Type B pancreatic cell (in vitro differentiated cells): Measurements from ENCODE around the gene PIWIL4. TPM values are rescaled to one million over a fixed set of nuclear protein-coding genes. Genes with fewer than 3 reads are reported as not detected.
A peak's percentile ranks its signal among the peaks of the same experiment; 100 is the strongest.
"Not testable (repeated sequence)": the region's sequence is repeated elsewhere in the genome, so short reads cannot be mapped to it uniquely, and the experiment has no call there.

Source experiments
- DNase-seq: peaks from one replicate; pipeline ENCODE4 v3.0.0; 2021; ENCODE audit warnings: mixed read lengths; ENCODE audit not compliant: unreplicated experiment; ENCODE audit errors: extremely low spot score
- H3K27ac Mint-ChIP-seq: 2 replicates; pipeline ENCODE4 v1.8.0; 2021; ENCODE audit warnings: mild to moderate bottlenecking, mixed read lengths
- H3K27me3 Mint-ChIP-seq: 2 replicates; pipeline ENCODE4 v1.8.0; 2021; ENCODE audit warnings: mixed read lengths
- H3K36me3 Mint-ChIP-seq: 2 replicates; pipeline ENCODE4 v1.8.0; 2021; ENCODE audit warnings: mixed read lengths
- H3K4me1 Mint-ChIP-seq: one replicate; pipeline ENCODE4 v1.8.0; 2021; ENCODE audit warnings: mixed read lengths; ENCODE audit not compliant: unreplicated experiment
- H3K4me3 Mint-ChIP-seq: 2 replicates; pipeline ENCODE4 v1.8.0; 2021; ENCODE audit warnings: mild to moderate bottlenecking, mixed read lengths
- H3K9me3 Mint-ChIP-seq: 2 replicates; pipeline ENCODE4 v1.8.0; 2021; ENCODE audit warnings: mixed read lengths
- CTCF ChIP-seq: fragments of 200-600 bp; sonication (generic); conservative IDR thresholded peaks from 2 replicates; pipeline ENCODE4 v1.5.0; 2021; ENCODE audit warnings: antibody characterized with exemption, mild to moderate bottlenecking
- total RNA-seq: library from RNA; stranded (reverse); gene quantifications from 2 replicates; pipeline ENCODE4 v1.2.1, GENCODE V29; 2021; ENCODE audit warnings: low replicate concordance

Gene PIWIL4
- total RNA-seq, 1 donor from 2014 or later, result 4.2 TPM

- no peak for TF ChIP-seq CTCF
- Mint-ChIP-seq H3K9me3 (no peaks in the 10 kb centered on the region), H3K36me3 (peaks cover 18% of the 10 kb centered on the region), H3K27me3 (no peaks in the 10 kb centered on the region), H3K27ac (peak overlapping the region; percentile 85), H3K4me1 (peaks cover 19% of the 10 kb centered on the region), H3K4me3 (peak overlapping the region; percentile 81)
- DNase-seq, result no peak
Observed at GRCh38 chr11:94550513-94550912, 16.7 kb upstream of the PIWIL4 start.

- no peaks in the 10 kb centered on the region for H3K27me3 Mint-ChIP-seq
- H3K36me3 Mint-ChIP-seq, result peaks cover 6% of the 10 kb centered on the region
- H3K4me1 Mint-ChIP-seq, result no peaks in the 10 kb centered on the region
- no peak overlapping the region for H3K27ac Mint-ChIP-seq
- H3K4me3 Mint-ChIP-seq, result no peak overlapping the region
- no peaks in the 10 kb centered on the region for H3K9me3 Mint-ChIP-seq
- no peak for DNase-seq
- TF ChIP-seq CTCF, result no peak
Observed at GRCh38 chr11:94553938-94554337, 13.2 kb upstream of the PIWIL4 start.

GRCh38 chr11:94555752-94556329, 11.3 kb upstream of the PIWIL4 start:
- H3K27me3 Mint-ChIP-seq, H3K9me3 Mint-ChIP-seq, H3K4me1 Mint-ChIP-seq, H3K4me3 Mint-ChIP-seq, DNase-seq, H3K36me3 Mint-ChIP-seq, H3K27ac Mint-ChIP-seq: not testable (repeated sequence)

- H3K27me3 Mint-ChIP-seq, result no peaks in the 10 kb centered on the region
- H3K4me3 Mint-ChIP-seq, result no peak overlapping the region
- H3K4me1 Mint-ChIP-seq, result peaks cover 9% of the 10 kb centered on the region
- no peak for TF ChIP-seq CTCF
- no peak for DNase-seq
- H3K27ac Mint-ChIP-seq, result no peak overlapping the region
- no peaks in the 10 kb centered on the region for H3K36me3 Mint-ChIP-seq
- H3K9me3 Mint-ChIP-seq, result no peaks in the 10 kb centered on the region
Observed at GRCh38 chr11:94557421-94557820, 9.7 kb upstream of the PIWIL4 start.

GRCh38 chr11:94557992-94558391, 9.2 kb upstream of the PIWIL4 start:
- TF ChIP-seq CTCF, result no peak
- Mint-ChIP-seq H3K4me1 (peaks cover 14% of the 10 kb centered on the region), H3K27ac (no peak overlapping the region), H3K4me3 (no peak overlapping the region), H3K27me3 (no peaks in the 10 kb centered on the region), H3K36me3 (no peaks in the 10 kb centered on the region), H3K9me3 (no peaks in the 10 kb centered on the region)
- no peak for DNase-seq

GRCh38 chr11:94558468-94558867, 8.7 kb upstream of the PIWIL4 start:
- TF ChIP-seq CTCF, result no peak
- Mint-ChIP-seq H3K36me3 (no peaks in the 10 kb centered on the region), H3K4me1 (peaks cover 16% of the 10 kb centered on the region), H3K27ac (no peak overlapping the region), H3K27me3 (no peaks in the 10 kb centered on the region), H3K4me3 (no peak overlapping the region), H3K9me3 (no peaks in the 10 kb centered on the region)
- DNase-seq, result no peak
